H9 (cell line): ENCODE results near the gene EYA4. TPM values are rescaled to one million over a fixed set of nuclear protein-coding genes. Genes with fewer than 3 reads are reported as not detected.

Experiments used
- DNase-seq: peaks from one replicate; pipeline ENCODE4 v3.0.0-alpha.2; 2017
- H2AFZ ChIP-seq: one replicate; pipeline ENCODE4 v1.6.1; 2013; ENCODE audit warnings: mild to moderate bottlenecking, low read length, control low read depth, moderate library complexity
- H2AK5ac ChIP-seq: 2 replicates; pipeline ENCODE4 v1.6.1; 2013; ENCODE audit warnings: low read length, control low read depth, mixed read lengths; ENCODE audit not compliant: insufficient read length
- H2BK120ac ChIP-seq: one replicate; pipeline ENCODE4 v1.6.1; 2013; ENCODE audit warnings: low read depth, mild to moderate bottlenecking, low read length, control low read depth, inconsistent platforms; ENCODE audit not compliant: poor library complexity, severe bottlenecking
- H2BK12ac ChIP-seq: 2 replicates; pipeline ENCODE4 v1.6.1; 2013; ENCODE audit warnings: low read length, control low read depth, mixed read lengths, low read depth; ENCODE audit not compliant: insufficient read length
- H2BK15ac ChIP-seq: 2 replicates; pipeline ENCODE4 v1.6.1; 2013; ENCODE audit warnings: low read depth, low read length, control low read depth
- H2BK20ac ChIP-seq: one replicate; pipeline ENCODE4 v1.6.1; 2013; ENCODE audit warnings: low read depth, mild to moderate bottlenecking, low read length, control low read depth, inconsistent platforms; ENCODE audit not compliant: poor library complexity, severe bottlenecking
- H2BK5ac ChIP-seq: 2 replicates; pipeline ENCODE4 v1.6.1; 2013; ENCODE audit warnings: low read length, control low read depth, mixed read lengths; ENCODE audit not compliant: insufficient read length
- H3K14ac ChIP-seq: 2 replicates; pipeline ENCODE4 v1.6.1; 2013; ENCODE audit warnings: low read length, control low read depth; ENCODE audit not compliant: insufficient read depth
- H3K18ac ChIP-seq: 2 replicates; pipeline ENCODE4 v1.6.1; 2013; ENCODE audit warnings: low read depth, mild to moderate bottlenecking, mixed read lengths, low read length, control low read depth; ENCODE audit not compliant: insufficient read length
- H3K23ac ChIP-seq: 2 replicates; pipeline ENCODE4 v1.6.1; 2013; ENCODE audit warnings: low read length, control low read depth, mixed read lengths, low read depth; ENCODE audit not compliant: insufficient read length
- H3K23me2 ChIP-seq: 2 replicates; pipeline ENCODE4 v1.6.1; 2013; ENCODE audit warnings: low read depth, mild to moderate bottlenecking, mixed read lengths, low read length, control low read depth; ENCODE audit not compliant: insufficient read length, poor library complexity, severe bottlenecking
- H3K27ac ChIP-seq: 2 replicates; pipeline ENCODE4 v1.5.1; 2013; ENCODE audit warnings: low read length, control low read depth, mixed read lengths, low read depth; ENCODE audit not compliant: insufficient read length
- H3K27me3 ChIP-seq: 2 replicates; pipeline ENCODE4 v1.6.1; 2013; ENCODE audit warnings: low read length, control low read depth, inconsistent platforms; ENCODE audit not compliant: insufficient read depth
- H3K4ac ChIP-seq: 2 replicates; pipeline ENCODE4 v1.6.1; 2013; ENCODE audit warnings: low read depth, mild to moderate bottlenecking, control low read depth, inconsistent platforms, low read length, moderate library complexity
- H3K4me1 ChIP-seq: 2 replicates; pipeline ENCODE4 v1.6.1; 2013; ENCODE audit warnings: low read length, control low read depth, inconsistent platforms; ENCODE audit not compliant: insufficient read depth
- H3K4me2 ChIP-seq: 2 replicates; pipeline ENCODE4 v1.6.1; 2013; ENCODE audit warnings: low read length, control low read depth, mixed read lengths; ENCODE audit not compliant: insufficient read length, insufficient read depth
- H3K56ac ChIP-seq: 2 replicates; pipeline ENCODE4 v1.6.1; 2013; ENCODE audit warnings: low read depth, mild to moderate bottlenecking, mixed read lengths, low read length, control low read depth; ENCODE audit not compliant: insufficient read length
- H3K79me1 ChIP-seq: 2 replicates; pipeline ENCODE4 v1.6.1; 2013; ENCODE audit warnings: low read depth, mild to moderate bottlenecking, moderate library complexity, low read length, control low read depth, inconsistent platforms; ENCODE audit not compliant: insufficient read depth, poor library complexity, severe bottlenecking
- H3K79me2 ChIP-seq: 2 replicates; pipeline ENCODE4 v1.6.1; 2013; ENCODE audit warnings: low read length, control low read depth, inconsistent platforms; ENCODE audit not compliant: insufficient read depth
- H3K9ac ChIP-seq: 2 replicates; pipeline ENCODE4 v1.6.1; 2013; ENCODE audit warnings: low read length, control low read depth, mixed read lengths; ENCODE audit not compliant: insufficient read length; ENCODE audit errors: extremely low read depth
- H3K9me3 ChIP-seq: one replicate; pipeline ENCODE4 v1.6.1; 2013; ENCODE audit warnings: low read depth, low read length, inconsistent platforms; ENCODE audit not compliant: control insufficient read depth
- H3T11ph ChIP-seq: one replicate; pipeline ENCODE4 v1.6.1; 2013; ENCODE audit warnings: mild to moderate bottlenecking, low read length, control low read depth, inconsistent platforms
- H4K20me1 ChIP-seq: one replicate; pipeline ENCODE4 v1.6.1; 2013; ENCODE audit not compliant: control insufficient read depth, insufficient read length, insufficient read depth
- H4K5ac ChIP-seq: 2 replicates; pipeline ENCODE4 v1.6.1; 2013; ENCODE audit warnings: low read depth, mild to moderate bottlenecking, mixed read lengths, low read length, control low read depth; ENCODE audit not compliant: insufficient read length
- H4K8ac ChIP-seq: replicated peaks from 2 replicates; pipeline ENCODE4 v1.6.1; 2013; ENCODE audit warnings: low read length, control low read depth, mixed read lengths, low read depth; ENCODE audit not compliant: insufficient read length
- H4K91ac ChIP-seq: 2 replicates; pipeline ENCODE4 v1.6.1; 2013; ENCODE audit warnings: low read depth, mild to moderate bottlenecking, moderate library complexity, mixed read lengths, low read length, control low read depth; ENCODE audit not compliant: insufficient read length
- H3K27ac Mint-ChIP-seq, 3 experiments: 2 replicates in 2 of 3; 3 replicates in 1 of 3; pipeline ENCODE4 v1.8.0; 2020 to 2021; ENCODE audit warnings: mixed read lengths in 3 of 3, mild to moderate bottlenecking in 1 of 3, moderate library complexity in 1 of 3
- H3K27me3 Mint-ChIP-seq: 2 replicates; pipeline ENCODE4 v1.8.0; 2021; ENCODE audit warnings: low read depth, mild to moderate bottlenecking, moderate library complexity, mixed read lengths
- H3K36me3 Mint-ChIP-seq, 3 experiments: 2 replicates in 2 of 3; 3 replicates in 1 of 3; pipeline ENCODE4 v1.8.0; 2020 to 2021; ENCODE audit warnings: low read depth in 3 of 3, mixed read lengths in 3 of 3; ENCODE audit not compliant: insufficient read depth in 1 of 3
- H3K4me1 Mint-ChIP-seq, 2 experiments: 2 replicates each; pipeline ENCODE4 v1.8.0; 2020; ENCODE audit warnings: mixed read lengths in 2 of 2
- H3K4me3 Mint-ChIP-seq, 2 experiments: 2 replicates in 1 of 2; 3 replicates in 1 of 2; pipeline ENCODE4 v1.8.0; 2020 to 2021; ENCODE audit warnings: mild to moderate bottlenecking in 2 of 2, mixed read lengths in 2 of 2, moderate library complexity in 1 of 2
- H3K9me3 Mint-ChIP-seq, 2 experiments: 2 replicates in 1 of 2; 3 replicates in 1 of 2; pipeline ENCODE4 v1.8.0; 2020; ENCODE audit warnings: mild to moderate bottlenecking in 2 of 2, mixed read lengths in 2 of 2, moderate library complexity in 1 of 2
- CTCF ChIP-seq: fragments of 200-600 bp; sonication (generic); conservative IDR thresholded peaks from 3 replicates; pipeline ENCODE4 v1.8.0; 2021; ENCODE audit warnings: antibody characterized with exemption, mild to moderate bottlenecking
- WGBS: extraction: QIAGEN DNeasy Blood & Tissue Kit; methylation state at CpG from one replicate; pipeline ENCODE4 v1.1.7; 2013; ENCODE audit warnings: missing lambda C conversion rate, low lambda C conversion rate, mixed read lengths; ENCODE audit not compliant: insufficient read length; ENCODE audit errors: extremely low coverage; 5-methylcytosine and 5-hydroxymethylcytosine counted together
- total RNA-seq: library from RNA; stranded (reverse); gene quantifications from 2 replicates; pipeline ENCODE4 v1.2.1, GENCODE V29; 2021

EYA4 gene
- total RNA-seq, 1 experiment from 2014 or later = 0.26 TPM

- no peaks in the 10 kb centered on the region for H3K36me3 Mint-ChIP-seq
- no peak overlapping the region for H2BK120ac ChIP-seq
- no peak overlapping the region for H3K4me3 Mint-ChIP-seq
These were observed 3.4 kb downstream of the EYA4 start for GRCh38 chr6:133244519-133244918.

More at GRCh38 chr6:133244519-133244918, 3.4 kb downstream of the EYA4 start:
- Mint-ChIP-seq H3K4me1 (peaks cover 27 to 39% of the 10 kb centered on the region in 2 experiments), H3K27me3 (peaks cover 77% of the 10 kb centered on the region), H3K27ac (no peak overlapping the region), H3K9me3 (no peaks in the 10 kb centered on the region)
- Histone ChIP-seq H2AFZ (no peak overlapping the region), H3K9ac (no peak overlapping the region), H4K5ac (no peak overlapping the region), H2AK5ac (no peak overlapping the region), H3K4me1 (no peaks in the 10 kb centered on the region), H3K18ac (no peak overlapping the region), H4K8ac (no peak overlapping the region), H3K79me2 (no peaks in the 10 kb centered on the region), H2BK20ac (no peak overlapping the region), H3K56ac (no peak overlapping the region), H3K23ac (no peak overlapping the region), H2BK15ac (no peak overlapping the region), H3K4ac (no peak overlapping the region), H4K20me1 (no peaks in the 10 kb centered on the region), H2BK12ac (no peak overlapping the region), H3K79me1 (no peaks in the 10 kb centered on the region), H3K27me3 (peaks cover 34% of the 10 kb centered on the region), H3K9me3 (no peaks in the 10 kb centered on the region), H3K23me2 (peaks cover 28% of the 10 kb centered on the region), H3T11ph (no peak overlapping the region), H3K14ac (no peak overlapping the region), H3K4me2 (no peak overlapping the region), H3K27ac (no peak overlapping the region), H2BK5ac (no peak overlapping the region), H4K91ac (no peak overlapping the region)
- 80% methylated on average over 1 of the region's 4 CpGs for WGBS
- DNase-seq = no peak
- TF ChIP-seq CTCF = no peak
